Activated T-cell treated with anti-CD3 and anti-CD28 coated beads for 24 hours (primary cell): ENCODE data around the gene POU6F1.
"Not testable (repeated sequence)": the region's sequence is repeated elsewhere in the genome, so short reads cannot be mapped to it uniquely, and the experiment has no call there.

Source experiments
- DNase-seq: peaks from one replicate; pipeline ENCODE4 v3.0.0-alpha.2; 2020; ENCODE audit warnings: low read depth

Gene POU6F1

GRCh38 chr12:51217968-51218606, at the start of gene POU6F1:
Gene POU6F1 (minus strand): TSS chr12:51218062. CDS start chr12:51206836, 11,226 bp downstream.
- DNase-seq = peak; percentile 51

- DNase-seq = no peak
These were observed 47.2 kb upstream of the POU6F1 start for GRCh38 chr12:51265024-51265423.

GRCh38 chr12:51264297-51264696, 46.4 kb upstream of the POU6F1 start:
- no peak for DNase-seq

- no peak for DNase-seq
These were observed 45.5 kb upstream of the POU6F1 start for GRCh38 chr12:51263341-51263740.

- DNase-seq = no peak
These were observed 44.9 kb upstream of the POU6F1 start for GRCh38 chr12:51262758-51263177.

- DNase-seq = not testable (repeated sequence)
These were observed 41.7 kb upstream of the POU6F1 start for GRCh38 chr12:51259600-51259999.

GRCh38 chr12:51254536-51254935, 36.7 kb upstream of the POU6F1 start:
- no peak for DNase-seq

- no peak for DNase-seq
These were observed 35.4 kb upstream of the POU6F1 start for GRCh38 chr12:51253276-51253675.

- DNase-seq = no peak
These were observed 29.8 kb upstream of the POU6F1 start for GRCh38 chr12:51247523-51248206.

- DNase-seq = no peak
These were observed 28.5 kb upstream of the POU6F1 start for GRCh38 chr12:51246254-51246853.

GRCh38 chr12:51245476-51246253, 27.8 kb upstream of the POU6F1 start:
- DNase-seq = no peak

GRCh38 chr12:51244269-51244668, 26.4 kb upstream of the POU6F1 start:
- no peak for DNase-seq

GRCh38 chr12:51242876-51243275, 25.0 kb upstream of the POU6F1 start:
- DNase-seq = no peak

- no peak for DNase-seq
These were observed 24.3 kb upstream of the POU6F1 start for GRCh38 chr12:51242120-51242519.

GRCh38 chr12:51240971-51241370, 23.1 kb upstream of the POU6F1 start:
- DNase-seq = no peak

GRCh38 chr12:51238510-51239334, 20.9 kb upstream of the POU6F1 start, which contains the start of gene DAZAP2:
Gene DAZAP2 (plus strand): TSS chr12:51238826. CDS start chr12:51238908, 82 bp downstream.
- peak; percentile 93 for DNase-seq

GRCh38 chr12:51238037-51238509, 20.2 kb upstream of the POU6F1 start:
- DNase-seq = no peak

- DNase-seq = no peak
These were observed 16.7 kb upstream of the POU6F1 start for GRCh38 chr12:51234530-51234929.

- DNase-seq = no peak
These were observed 14.8 kb upstream of the POU6F1 start for GRCh38 chr12:51232642-51233041.

GRCh38 chr12:51229116-51229809, 11.4 kb upstream of the POU6F1 start:
- DNase-seq = no peak

GRCh38 chr12:51227962-51228361, 10.1 kb upstream of the POU6F1 start:
- no peak for DNase-seq
